Measurements from ENCODE around the gene SPINK9. TPM values are rescaled to one million over a fixed set of nuclear protein-coding genes. Genes with fewer than 3 reads are reported as not detected.

The SPINK9 gene
- total RNA-seq, 1 donor from 2014 or later, result not detected

DNA sequence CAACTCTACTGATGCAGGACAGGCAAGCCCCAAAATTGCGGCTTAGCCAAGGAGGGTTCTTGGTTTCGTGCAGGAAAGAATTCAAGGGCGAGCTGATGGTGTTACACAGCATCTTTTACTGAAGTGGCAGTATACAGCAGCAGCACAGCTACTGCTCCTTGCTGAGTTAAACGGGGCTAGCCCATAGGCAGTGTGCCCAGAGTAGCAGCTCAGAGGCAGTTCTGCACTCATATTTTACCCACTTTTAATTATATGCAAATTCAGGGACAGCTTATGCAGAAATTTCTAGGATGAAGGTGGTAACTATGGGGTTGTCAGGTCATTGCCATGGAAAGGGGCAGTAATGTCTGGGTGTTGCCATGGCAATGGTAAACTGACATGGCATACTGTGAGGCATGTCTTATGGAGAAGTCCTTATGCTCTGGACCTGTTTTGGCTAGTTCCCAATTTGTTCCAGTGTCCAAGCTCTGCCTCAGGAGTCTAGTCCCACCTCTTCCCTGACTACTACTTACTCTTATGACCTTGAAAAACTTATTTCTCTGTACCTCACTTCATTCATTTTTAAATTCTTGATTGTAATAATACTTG, 2.0 kb upstream of the SPINK9 start:
- no peak for DNase-seq (ENCODE audit: low spot score in 2 of 2, unreplicated experiment in 2 of 2)
- H3K4me3 Mint-ChIP-seq, result no peak overlapping the region
- H3K27me3 Mint-ChIP-seq (ENCODE audit: low read depth), result no peaks in the 10 kb centered on the region
- TF ChIP-seq, protein P1, sequence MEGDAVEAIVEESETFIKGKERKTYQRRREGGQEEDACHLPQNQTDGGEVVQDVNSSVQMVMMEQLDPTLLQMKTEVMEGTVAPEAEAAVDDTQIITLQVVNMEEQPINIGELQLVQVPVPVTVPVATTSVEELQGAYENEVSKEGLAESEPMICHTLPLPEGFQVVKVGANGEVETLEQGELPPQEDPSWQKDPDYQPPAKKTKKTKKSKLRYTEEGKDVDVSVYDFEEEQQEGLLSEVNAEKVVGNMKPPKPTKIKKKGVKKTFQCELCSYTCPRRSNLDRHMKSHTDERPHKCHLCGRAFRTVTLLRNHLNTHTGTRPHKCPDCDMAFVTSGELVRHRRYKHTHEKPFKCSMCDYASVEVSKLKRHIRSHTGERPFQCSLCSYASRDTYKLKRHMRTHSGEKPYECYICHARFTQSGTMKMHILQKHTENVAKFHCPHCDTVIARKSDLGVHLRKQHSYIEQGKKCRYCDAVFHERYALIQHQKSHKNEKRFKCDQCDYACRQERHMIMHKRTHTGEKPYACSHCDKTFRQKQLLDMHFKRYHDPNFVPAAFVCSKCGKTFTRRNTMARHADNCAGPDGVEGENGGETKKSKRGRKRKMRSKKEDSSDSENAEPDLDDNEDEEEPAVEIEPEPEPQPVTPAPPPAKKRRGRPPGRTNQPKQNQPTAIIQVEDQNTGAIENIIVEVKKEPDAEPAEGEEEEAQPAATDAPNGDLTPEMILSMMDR (IDR thresholded peaks at IDR 0.05; ENCODE audit: unreplicated experiment), result no peak
- peaks cover 7% of the 10 kb centered on the region for H3K36me3 Mint-ChIP-seq
- H3K4me1 Mint-ChIP-seq, result no peaks in the 10 kb centered on the region
- peaks cover 20% of the 10 kb centered on the region for H3K9me3 Mint-ChIP-seq
- H3K27ac Mint-ChIP-seq, result no peak overlapping the region

DNA sequence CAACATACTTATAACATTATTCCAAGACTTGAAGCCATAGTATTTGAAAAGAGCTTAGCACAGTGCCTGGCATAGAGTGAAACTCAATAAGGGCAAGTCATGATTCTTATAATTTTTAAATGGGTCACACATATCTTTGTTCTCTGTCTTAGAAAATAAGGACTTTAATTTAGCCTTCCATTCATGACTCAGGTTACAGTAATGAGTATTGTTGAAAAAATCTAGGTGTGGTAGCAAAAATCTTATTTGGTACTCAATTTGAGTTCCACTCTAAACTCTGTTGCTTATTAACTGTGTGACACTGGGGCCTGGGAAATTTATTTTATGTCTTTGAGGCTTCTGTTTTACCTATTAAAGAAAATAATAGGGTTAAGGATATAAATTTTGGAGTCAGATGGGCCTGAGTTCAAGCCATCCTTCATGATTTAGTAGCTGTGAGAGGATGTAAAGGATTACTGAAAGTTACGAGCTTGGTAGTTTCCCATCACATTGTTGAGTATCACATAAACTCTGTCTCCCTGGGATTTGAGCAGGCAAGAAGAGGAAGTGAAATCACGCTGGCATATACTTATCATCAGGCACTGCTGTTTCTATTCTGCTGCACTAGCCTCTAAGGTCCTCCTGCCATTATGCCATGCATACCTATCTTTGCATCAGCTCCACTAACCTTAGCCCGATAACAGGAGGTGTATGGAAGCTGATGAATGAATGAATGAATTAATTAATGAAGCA, 1.5 kb downstream of the SPINK9 start:
- Mint-ChIP-seq H3K9me3 (no peaks in the 10 kb centered on the region), H3K36me3 (no peaks in the 10 kb centered on the region), H3K27me3 (ENCODE audit: low read depth) (no peaks in the 10 kb centered on the region), H3K27ac (no peak overlapping the region), H3K4me1 (no peaks in the 10 kb centered on the region), H3K4me3 (no peak overlapping the region)
- TF ChIP-seq, protein P1 (IDR thresholded peaks at IDR 0.05; ENCODE audit: unreplicated experiment), result no peak
- DNase-seq (ENCODE audit: low spot score in 2 of 2, unreplicated experiment in 2 of 2), result no peak

- no peak for DNase-seq (ENCODE audit: low spot score in 2 of 2, unreplicated experiment in 2 of 2)
- no peak overlapping the region for H3K27ac Mint-ChIP-seq
- no peaks in the 10 kb centered on the region for H3K27me3 Mint-ChIP-seq (ENCODE audit: low read depth)
- no peak overlapping the region for H3K4me3 Mint-ChIP-seq
- H3K9me3 Mint-ChIP-seq, result no peaks in the 10 kb centered on the region
- H3K36me3 Mint-ChIP-seq, result no peaks in the 10 kb centered on the region
- TF ChIP-seq, protein P1 (IDR thresholded peaks at IDR 0.05; ENCODE audit: unreplicated experiment), result no peak
- H3K4me1 Mint-ChIP-seq, result peaks cover 10% of the 10 kb centered on the region
Measured at GRCh38 chr5:148342371-148343045, 7.1 kb downstream of the SPINK9 start.

DNA sequence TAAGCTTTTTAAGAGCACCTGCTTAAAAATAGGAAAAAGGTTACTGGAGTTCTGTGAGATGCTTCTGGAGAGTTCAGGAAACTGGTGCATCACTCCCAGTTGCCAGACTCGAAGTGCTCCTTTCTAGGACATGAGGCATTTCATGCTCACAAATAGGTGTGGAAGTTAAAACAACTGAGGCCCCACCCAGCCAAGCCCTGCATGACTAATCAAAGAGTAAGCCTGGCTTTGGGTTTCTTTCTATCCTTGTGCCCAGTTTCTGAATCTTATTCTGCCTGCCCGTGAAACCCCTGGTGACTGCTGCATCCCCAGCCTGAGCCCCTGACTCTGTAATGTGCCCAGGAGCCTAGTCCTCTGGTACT, 7.7 kb downstream of the SPINK9 start:
- Mint-ChIP-seq H3K27ac (no peak overlapping the region), H3K9me3 (no peaks in the 10 kb centered on the region), H3K36me3 (no peaks in the 10 kb centered on the region), H3K4me1 (peaks cover 10% of the 10 kb centered on the region), H3K27me3 (ENCODE audit: low read depth) (no peaks in the 10 kb centered on the region), H3K4me3 (no peak overlapping the region)
- DNase-seq (ENCODE audit: low spot score in 2 of 2, unreplicated experiment in 2 of 2), result no peak
- TF ChIP-seq, protein P1 (IDR thresholded peaks at IDR 0.05; ENCODE audit: unreplicated experiment), result no peak

DNA sequence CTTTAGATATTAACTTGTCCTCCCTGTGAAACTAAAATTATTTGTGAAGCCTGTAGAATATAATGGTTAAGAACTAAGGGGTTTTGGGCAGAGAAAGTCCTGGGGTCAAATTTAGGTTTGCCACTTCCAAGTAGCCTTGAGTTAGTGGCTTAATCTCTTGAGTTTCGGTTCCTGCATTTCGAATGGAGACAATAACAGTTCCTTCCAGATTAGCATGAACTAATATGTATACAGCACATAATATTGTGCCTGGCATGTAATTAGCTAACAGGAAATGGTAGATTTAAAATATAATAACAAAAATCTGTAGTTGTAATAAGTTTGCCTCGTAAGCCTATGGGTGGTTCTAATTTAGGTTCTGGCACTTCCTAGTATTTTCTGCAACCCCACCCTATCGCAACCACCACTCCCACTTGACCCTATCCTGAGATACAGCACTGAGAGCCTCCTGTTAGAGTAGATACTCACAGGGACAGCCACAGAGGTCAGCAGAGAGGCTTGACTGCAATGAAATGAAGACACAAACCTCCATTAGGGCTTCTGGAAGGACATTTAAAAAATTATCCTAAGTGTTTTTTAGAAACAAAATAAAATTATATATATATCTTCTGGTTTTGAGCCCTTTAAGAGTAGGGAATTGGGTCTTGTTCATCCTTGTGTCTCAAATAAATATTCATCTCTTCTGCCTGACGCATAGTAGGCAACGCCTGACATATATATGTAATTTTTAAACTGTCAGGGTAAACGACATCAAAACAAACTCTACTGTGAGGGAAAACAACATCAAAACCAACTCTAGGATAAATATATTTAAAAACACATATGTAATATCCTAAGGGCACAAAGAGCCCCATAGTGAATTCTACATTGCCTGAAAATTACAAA, 8.5 kb downstream of the SPINK9 start:
- H3K27ac Mint-ChIP-seq, result no peak overlapping the region

More for the DNA sequence above, 8.5 kb downstream of the SPINK9 start:
- TF ChIP-seq, protein P1 (IDR thresholded peaks at IDR 0.05; ENCODE audit: unreplicated experiment), result no peak
- no peak for DNase-seq (ENCODE audit: low spot score in 2 of 2, unreplicated experiment in 2 of 2)
- Mint-ChIP-seq H3K4me1 (peaks cover 10% of the 10 kb centered on the region), H3K4me3 (no peak overlapping the region), H3K27me3 (ENCODE audit: low read depth) (no peaks in the 10 kb centered on the region), H3K9me3 (no peaks in the 10 kb centered on the region), H3K36me3 (no peaks in the 10 kb centered on the region)

All from mesothelial cell of epicardium (in vitro differentiated cells).